Stimulated activated CD4-positive, alpha-beta T cell treated with anti-CD3 and anti-CD28 coated beads, Interleukin-1b, Interleukin-23, amount 100 ng/mL, for 24 hours (primary cell): Measurements from ENCODE around the gene PLA2G2C.
A peak's percentile ranks its signal among the peaks of the same experiment; 100 is the strongest.

Experiments
- DNase-seq, 4 experiments: peaks; one replicate each; pipeline ENCODE4 v3.0.0-alpha.2; 2020; ENCODE audit warnings: low read depth in 4 of 4, low spot score in 1 of 4

PLA2G2C gene

GRCh38 chr1:20184997-20185833 is 1.1 kb downstream of the PLA2G2C start:
- DNase-seq: peak in 2 of 4 experiments; percentile 28 to 52

- DNase-seq: no peak
These were observed 1.8 kb downstream of the PLA2G2C start for GRCh38 chr1:20184481-20184900.

- DNase-seq: no peak
These were observed 2.6 kb downstream of the PLA2G2C start for GRCh38 chr1:20183616-20184271.

- no peak for DNase-seq
These were observed 3.3 kb downstream of the PLA2G2C start for GRCh38 chr1:20183035-20183434.

- no peak for DNase-seq
These were observed 3.9 kb downstream of the PLA2G2C start for GRCh38 chr1:20182415-20182814.

GRCh38 chr1:20180844-20181207 is 5.5 kb downstream of the PLA2G2C start:
- DNase-seq: no peak

GRCh38 chr1:20180129-20180843 is 6.0 kb downstream of the PLA2G2C start:
- no peak for DNase-seq

GRCh38 chr1:20179371-20180128 is 6.8 kb downstream of the PLA2G2C start:
- no peak for DNase-seq

- no peak for DNase-seq
These were observed 7.5 kb downstream of the PLA2G2C start for GRCh38 chr1:20178634-20179370.

- no peak for DNase-seq
These were observed 11.2 kb downstream of the PLA2G2C start for GRCh38 chr1:20174937-20175666.

- no peak for DNase-seq
These were observed 14.2 kb downstream of the PLA2G2C start for GRCh38 chr1:20172033-20172590.

GRCh38 chr1:20169932-20170331 is 16.4 kb downstream of the PLA2G2C start:
- no peak for DNase-seq

GRCh38 chr1:20168564-20169491 is 17.5 kb downstream of the PLA2G2C start:
- DNase-seq: no peak

GRCh38 chr1:20167126-20167525 is 19.2 kb downstream of the PLA2G2C start:
- DNase-seq: no peak

GRCh38 chr1:20166051-20166450 is 20.3 kb downstream of the PLA2G2C start:
- no peak for DNase-seq

- no peak for DNase-seq
These were observed 20.8 kb downstream of the PLA2G2C start for GRCh38 chr1:20165522-20165951.

- no peak for DNase-seq
These were observed 21.6 kb downstream of the PLA2G2C start for GRCh38 chr1:20164694-20165202.

- no peak for DNase-seq
These were observed 26.3 kb downstream of the PLA2G2C start for GRCh38 chr1:20160034-20160433.
